B cell (primary cell): Measurements from ENCODE around the gene KIF1A. TPM values are rescaled to one million over a fixed set of nuclear protein-coding genes. Genes with fewer than 3 reads are reported as not detected.

Experiments used
- ATAC-seq: fragments of 200-7000 bp; cut with Tn5 transposase; one replicate; pipeline ENCODE4 v1.10.0; 2021; ENCODE audit warnings: low read depth, mild to moderate bottlenecking, moderate number of reproducible peaks, moderate library complexity
- CTCF ChIA-PET: fragments of 350-600 bp; sonication (Branson Sonifier 250); formaldehyde crosslinking; loops from one replicate; lab custom pipeline; 2021; ENCODE audit warnings: antibody characterized with exemption, inconsistent platforms; lab: Charles Lee
- POLR2A ChIA-PET: fragments of 350-600 bp; sonication (Branson Sonifier 250); formaldehyde crosslinking; loops from one replicate; lab custom pipeline; 2021; ENCODE audit warnings: antibody characterized with exemption; lab: Charles Lee
- DNase-seq: peaks from one replicate; pipeline ENCODE4 v3.0.0; 2013
- H2AFZ ChIP-seq: 2 replicates; pipeline ENCODE4 v1.6.1; 2012; ENCODE audit warnings: mild to moderate bottlenecking, low read depth, low read length; ENCODE audit not compliant: insufficient read depth, poor library complexity, severe bottlenecking
- H3K27ac ChIP-seq, 2 donors: 1 replicate in 1 of 2; 2 replicates in 1 of 2; pipeline ENCODE4 v1.5.1; 2012 to 2013; ENCODE audit warnings: low read length in 2 of 2, mild to moderate bottlenecking in 2 of 2, moderate library complexity in 1 of 2
- H3K27me3 ChIP-seq, 4 experiments: fragments of 200-600 bp in 1 of 4; sonication (generic) in 1 of 4; replicated peaks in 1 of 4; 1 replicate in 2 of 4; 2 replicates in 2 of 4; pipeline versions ENCODE4 v1.6.1 to v1.7.0; 2013 to 2016; ENCODE audit warnings: low read length in 3 of 4, mild to moderate bottlenecking in 2 of 4, mixed read lengths in 1 of 4, moderate library complexity in 1 of 4; ENCODE audit not compliant: insufficient read depth in 4 of 4, control insufficient read depth in 3 of 4; ENCODE audit errors: control extremely low read depth in 1 of 4
- H3K36me3 ChIP-seq, 2 experiments: replicated peaks in 1 of 2; 1 replicate in 1 of 2; 2 replicates in 1 of 2; pipeline versions ENCODE4 v1.6.1 to v1.7.1; 2013; ENCODE audit warnings: low read length in 1 of 2; ENCODE audit not compliant: insufficient read depth in 2 of 2, control insufficient read depth in 1 of 2; ENCODE audit errors: control extremely low read depth in 1 of 2, extremely low read depth in 1 of 2
- H3K4me1 ChIP-seq, 2 donors: fragments of 200-600 bp in 1 of 2; sonication (generic) in 1 of 2; 1 replicate in 1 of 2; 2 replicates in 1 of 2; pipeline versions ENCODE4 v1.5.1 to v1.6.1; 2013 to 2017; ENCODE audit warnings: low read length in 2 of 2; ENCODE audit not compliant: control insufficient read depth in 2 of 2, insufficient read depth in 2 of 2
- H3K4me2 ChIP-seq: replicated peaks from 2 replicates; pipeline ENCODE3; 2012; ENCODE audit warnings: mild to moderate bottlenecking, low read depth, low read length; ENCODE audit not compliant: poor library complexity, severe bottlenecking
- H3K4me3 ChIP-seq, 5 experiments: fragments of 200-600 bp in 1 of 5; sonication (generic) in 1 of 5; 1 replicate in 3 of 5; 2 replicates in 2 of 5; pipeline versions ENCODE4 v1.5.1 to v1.7.0; 2011 to 2016; ENCODE audit warnings: low read length in 4 of 5, mild to moderate bottlenecking in 4 of 5, low read depth in 2 of 5, control low read depth in 1 of 5, moderate library complexity in 1 of 5; ENCODE audit not compliant: insufficient read depth in 1 of 5; ENCODE audit errors: control extremely low read depth in 1 of 5, extremely low read depth in 1 of 5
- H3K79me2 ChIP-seq: fragments of 200-600 bp; sonication (generic); one replicate; pipeline ENCODE4 v1.6.0; 2016; ENCODE audit warnings: low read length; ENCODE audit not compliant: control insufficient read depth, insufficient read depth
- H3K9ac ChIP-seq: fragments of 200-600 bp; sonication (generic); 2 replicates; pipeline ENCODE4 v1.6.1; 2017; ENCODE audit warnings: mild to moderate bottlenecking, low read length, moderate library complexity
- H3K9me3 ChIP-seq, 3 donors: one replicate each; pipeline versions ENCODE4 v1.6.1 to v1.7.1; 2013; ENCODE audit warnings: low read length in 2 of 3; ENCODE audit not compliant: control insufficient read depth in 2 of 3, insufficient read depth in 1 of 3; ENCODE audit errors: control extremely low read depth in 1 of 3
- H4K20me1 ChIP-seq: 2 replicates; pipeline ENCODE4 v1.6.0; 2012; ENCODE audit warnings: mild to moderate bottlenecking, low read length; ENCODE audit not compliant: insufficient read depth, control insufficient read depth, poor library complexity, severe bottlenecking
- H3K27ac Mint-ChIP-seq: one replicate; pipeline ENCODE4 v1.8.0; 2021; ENCODE audit warnings: mixed read lengths
- H3K27me3 Mint-ChIP-seq: one replicate; pipeline ENCODE4 v1.8.0; 2021; ENCODE audit warnings: mixed read lengths
- H3K4me1 Mint-ChIP-seq: one replicate; pipeline ENCODE4 v1.8.0; 2021; ENCODE audit warnings: mixed read lengths
- H3K4me3 Mint-ChIP-seq: one replicate; pipeline ENCODE4 v1.8.0; 2021; ENCODE audit warnings: mixed read lengths
- H3K9me3 Mint-ChIP-seq: one replicate; pipeline ENCODE4 v1.8.0; 2022; ENCODE audit warnings: mixed read lengths; ENCODE audit not compliant: insufficient read depth
- EZH2 ChIP-seq: IDR thresholded peaks from 2 replicates; pipeline ENCODE4 v1.6.1; 2012; ENCODE audit warnings: borderline replicate concordance, low read depth, mild to moderate bottlenecking, moderate library complexity, low read length; ENCODE audit not compliant: insufficient read depth, poor library complexity, severe bottlenecking
- WGBS: methylation state at CpG from one replicate; pipeline ENCODE4 v1.1.5; 2013; ENCODE audit warnings: missing lambda C conversion rate; ENCODE audit not compliant: insufficient coverage; 5-methylcytosine and 5-hydroxymethylcytosine counted together
- intact Hi-C: fragments of 100-400 bp; cut with micrococcal nuclease; formaldehyde crosslinking; loops from one replicate; pipeline ENCODE4 v1.10.0; 2022
- polyA plus RNA-seq: library from polyadenylated mRNA; depleted of rRNA; stranded (reverse); fragments of >200 nt; gene quantifications from 2 replicates; pipeline ENCODE4 v1.2.3, GENCODE V29; 2012
- total RNA-seq, 2 donors: library from RNA; stranded (reverse); fragments of 120-200 nt in 1 of 2; gene quantifications; 1 replicate in 1 of 2; 2 replicates in 1 of 2; pipeline versions ENCODE4 v1.2.3 to v1.2.4, GENCODE V29; 2013 to 2022
- TF ChIP-seq, protein P1 (sequence below): fragments of 200-600 bp; IDR thresholded peaks from one replicate; pipeline ENCODE4 v1.8.0; 2022; ENCODE audit warnings: antibody characterized with exemption, mild to moderate bottlenecking

KIF1A gene
- total and polyA plus RNA-seq, 2 donors (not counting 1 experiment from before 2014, with no cell fraction given) = not detected

DNA sequence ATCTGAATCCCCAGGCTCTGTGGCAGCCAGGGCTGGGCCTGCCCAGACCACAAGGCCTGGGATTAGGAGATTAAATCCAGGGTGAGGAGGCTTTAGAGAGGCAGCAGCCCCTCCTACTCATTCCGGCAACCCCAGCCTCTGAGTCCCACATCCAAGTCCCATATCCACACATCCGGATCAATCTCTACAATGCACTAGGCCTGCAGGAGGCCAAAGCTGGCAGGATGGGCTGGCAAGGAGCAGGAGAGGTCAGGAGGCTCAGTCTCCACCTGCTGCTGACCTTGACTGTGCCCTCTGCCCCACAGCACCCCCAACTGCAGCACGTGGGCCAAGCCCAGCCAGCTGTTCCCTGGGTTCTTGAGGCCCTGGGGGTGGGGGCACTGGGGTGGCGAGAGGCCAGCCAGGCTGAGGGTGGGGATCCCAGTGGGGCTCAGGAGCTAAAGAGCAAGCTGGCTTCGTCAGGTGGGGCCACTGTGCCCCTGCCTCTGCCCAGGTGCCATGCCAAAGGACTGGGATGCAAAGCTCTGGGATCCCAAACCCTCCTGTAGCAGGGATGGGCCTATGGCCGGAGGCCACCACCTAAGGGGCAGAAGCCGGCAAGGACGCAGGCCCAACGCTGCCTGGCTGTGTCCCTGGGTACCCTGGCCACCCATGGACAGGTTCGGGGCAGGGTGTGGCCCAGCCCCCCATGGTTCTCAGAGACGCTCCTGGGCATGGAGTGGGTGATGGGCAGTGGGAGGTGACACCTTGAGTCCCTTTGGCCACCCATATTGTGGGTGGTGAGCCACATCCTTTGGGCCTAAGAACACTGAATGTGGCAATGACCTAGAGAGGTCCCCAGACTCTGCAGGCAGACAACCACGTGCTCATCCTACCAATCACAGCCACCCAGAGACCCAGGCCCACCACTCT is 3.2 kb downstream of the KIF1A start:
- Histone ChIP-seq H2AFZ (no peak overlapping the region), H3K9me3 (peaks cover 0 to 30% (median 0%) of the 10 kb centered on the region in 3 donors), H3K4me2 (no peak overlapping the region), H3K27me3 (peaks cover 0 to 40% (median 12%) of the 10 kb centered on the region in 4 experiments), H3K27ac (no peak overlapping the region), H3K79me2 (no peaks in the 10 kb centered on the region), H4K20me1 (no peaks in the 10 kb centered on the region), H3K36me3 (no peaks in the 10 kb centered on the region), H3K4me1 (peaks cover 15 to 21% of the 10 kb centered on the region in 2 donors), H3K9ac (no peak overlapping the region), H3K4me3 (no peak overlapping the region)
- WGBS = 87% methylated on average over 11 of the region's 12 CpGs
- TF ChIP-seq, protein P1, sequence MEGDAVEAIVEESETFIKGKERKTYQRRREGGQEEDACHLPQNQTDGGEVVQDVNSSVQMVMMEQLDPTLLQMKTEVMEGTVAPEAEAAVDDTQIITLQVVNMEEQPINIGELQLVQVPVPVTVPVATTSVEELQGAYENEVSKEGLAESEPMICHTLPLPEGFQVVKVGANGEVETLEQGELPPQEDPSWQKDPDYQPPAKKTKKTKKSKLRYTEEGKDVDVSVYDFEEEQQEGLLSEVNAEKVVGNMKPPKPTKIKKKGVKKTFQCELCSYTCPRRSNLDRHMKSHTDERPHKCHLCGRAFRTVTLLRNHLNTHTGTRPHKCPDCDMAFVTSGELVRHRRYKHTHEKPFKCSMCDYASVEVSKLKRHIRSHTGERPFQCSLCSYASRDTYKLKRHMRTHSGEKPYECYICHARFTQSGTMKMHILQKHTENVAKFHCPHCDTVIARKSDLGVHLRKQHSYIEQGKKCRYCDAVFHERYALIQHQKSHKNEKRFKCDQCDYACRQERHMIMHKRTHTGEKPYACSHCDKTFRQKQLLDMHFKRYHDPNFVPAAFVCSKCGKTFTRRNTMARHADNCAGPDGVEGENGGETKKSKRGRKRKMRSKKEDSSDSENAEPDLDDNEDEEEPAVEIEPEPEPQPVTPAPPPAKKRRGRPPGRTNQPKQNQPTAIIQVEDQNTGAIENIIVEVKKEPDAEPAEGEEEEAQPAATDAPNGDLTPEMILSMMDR = no peak
- TF ChIP-seq EZH2 = no peak
- Mint-ChIP-seq H3K4me3 (no peak overlapping the region), H3K27ac (no peak overlapping the region), H3K4me1 (peaks cover 11% of the 10 kb centered on the region), H3K27me3 (peaks cover 30% of the 10 kb centered on the region), H3K9me3 (no peaks in the 10 kb centered on the region)
- intact Hi-C loops = no loop called here
- ChIA-PET POLR2A (no interaction called here), CTCF (no interaction called here)
- DNase-seq (no peak), ATAC-seq (no peak)
